Adrenal gland (tissue), 5 donors: ENCODE measurements around the gene SLC16A2.

Experiments
- POLR2A ChIP-seq, 2 donors: fragments of 450-650 bp; IDR thresholded peaks; one replicate each; pipeline ENCODE4 v1.6.1; 2017; ENCODE audit warnings: antibody characterized with exemption in 2 of 2, mild to moderate bottlenecking in 2 of 2, moderate library complexity in 1 of 2
- TF ChIP-seq, protein P1 (sequence below), 6 experiments: fragments of 450-650 bp in 4 of 6; fragments of 200-600 bp in 2 of 6; sonication (generic) in 1 of 6; IDR thresholded peaks; 1 replicate in 5 of 6; 2 replicates in 1 of 6; pipeline versions ENCODE4 v1.5.1 to v1.8.0; 2016 to 2021; ENCODE audit warnings: antibody characterized with exemption in 6 of 6, mild to moderate bottlenecking in 2 of 6, moderate library complexity in 1 of 6
- donor health status: DM: no; HTN: no; CAD: no.

GRCh38 chrX:74445099-74445498 lies 23.8 kb downstream of the SLC16A2 start:
- TF ChIP-seq, protein P1, sequence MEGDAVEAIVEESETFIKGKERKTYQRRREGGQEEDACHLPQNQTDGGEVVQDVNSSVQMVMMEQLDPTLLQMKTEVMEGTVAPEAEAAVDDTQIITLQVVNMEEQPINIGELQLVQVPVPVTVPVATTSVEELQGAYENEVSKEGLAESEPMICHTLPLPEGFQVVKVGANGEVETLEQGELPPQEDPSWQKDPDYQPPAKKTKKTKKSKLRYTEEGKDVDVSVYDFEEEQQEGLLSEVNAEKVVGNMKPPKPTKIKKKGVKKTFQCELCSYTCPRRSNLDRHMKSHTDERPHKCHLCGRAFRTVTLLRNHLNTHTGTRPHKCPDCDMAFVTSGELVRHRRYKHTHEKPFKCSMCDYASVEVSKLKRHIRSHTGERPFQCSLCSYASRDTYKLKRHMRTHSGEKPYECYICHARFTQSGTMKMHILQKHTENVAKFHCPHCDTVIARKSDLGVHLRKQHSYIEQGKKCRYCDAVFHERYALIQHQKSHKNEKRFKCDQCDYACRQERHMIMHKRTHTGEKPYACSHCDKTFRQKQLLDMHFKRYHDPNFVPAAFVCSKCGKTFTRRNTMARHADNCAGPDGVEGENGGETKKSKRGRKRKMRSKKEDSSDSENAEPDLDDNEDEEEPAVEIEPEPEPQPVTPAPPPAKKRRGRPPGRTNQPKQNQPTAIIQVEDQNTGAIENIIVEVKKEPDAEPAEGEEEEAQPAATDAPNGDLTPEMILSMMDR (IDR thresholded peaks at IDR 0.05): no peak
- TF ChIP-seq POLR2A (IDR thresholded peaks at IDR 0.05): no peak
